Calu3 (cell line): ENCODE results near the gene RASSF8. TPM values are rescaled to one million over a fixed set of nuclear protein-coding genes. Genes with fewer than 3 reads are reported as not detected.

Source experiments
- BruUV-seq: library from RNA; stranded (reverse); fragments of 400-500 nt; replicated peaks from 2 replicates; lab custom pipeline; 2021; lab: Mats Ljungman, UMichigan
- CTCF ChIA-PET: fragments of 300-600 bp; sonication (Branson Sonifier 250); formaldehyde crosslinking; loops from one replicate; lab custom pipeline; 2022; ENCODE audit warnings: antibody characterized with exemption; lab: Charles Lee
- DNase-seq: peaks from one replicate; pipeline ENCODE4 v3.0.0; 2022
- H3K27ac Mint-ChIP-seq: one replicate; pipeline ENCODE4 v1.8.0; 2022; ENCODE audit warnings: mixed read lengths; ENCODE audit not compliant: unreplicated experiment
- H3K27me3 Mint-ChIP-seq: one replicate; pipeline ENCODE4 v1.8.0; 2022; ENCODE audit warnings: mixed read lengths; ENCODE audit not compliant: unreplicated experiment
- H3K36me3 Mint-ChIP-seq: one replicate; pipeline ENCODE4 v1.8.0; 2022; ENCODE audit warnings: mild to moderate bottlenecking, moderate library complexity, mixed read lengths; ENCODE audit not compliant: insufficient read depth, unreplicated experiment
- H3K4me1 Mint-ChIP-seq: one replicate; pipeline ENCODE4 v1.8.0; 2022; ENCODE audit warnings: mild to moderate bottlenecking, low read depth, mixed read lengths; ENCODE audit not compliant: unreplicated experiment
- H3K4me3 Mint-ChIP-seq: one replicate; pipeline ENCODE4 v1.8.0; 2022; ENCODE audit warnings: mild to moderate bottlenecking, low read depth, moderate library complexity, mixed read lengths; ENCODE audit not compliant: unreplicated experiment
- H3K9me3 Mint-ChIP-seq: one replicate; pipeline ENCODE4 v1.8.0; 2022; ENCODE audit warnings: low read depth, mixed read lengths; ENCODE audit not compliant: unreplicated experiment
- intact Hi-C: fragments of 100-400 bp; cut with micrococcal nuclease; formaldehyde crosslinking; loops from one replicate; pipeline ENCODE4 v1.10.0; 2022; ENCODE audit not compliant: unreplicated experiment
- total RNA-seq: library from RNA; stranded (reverse); gene quantifications from 2 replicates; pipeline ENCODE4 v1.2.3, GENCODE V29; 2022
- TF ChIP-seq, protein P1 (sequence below): fragments of 200-600 bp; IDR thresholded peaks from one replicate; pipeline ENCODE4 v1.8.0; 2022; ENCODE audit warnings: antibody characterized with exemption; ENCODE audit not compliant: unreplicated experiment

RASSF8 gene
- total RNA-seq, 1 experiment from 2014 or later, result 26.6 TPM

GRCh38 chr12:25960961-25961360 lies 2.5 kb downstream of the RASSF8 start:
- no TSS peak for BruUV-seq
- CTCF ChIA-PET, result no interaction called here
- Mint-ChIP-seq H3K4me1 (peaks cover 25% of the 10 kb centered on the region), H3K27me3 (no peaks in the 10 kb centered on the region), H3K9me3 (no peaks in the 10 kb centered on the region), H3K27ac (no peak overlapping the region), H3K36me3 (peaks cover 21% of the 10 kb centered on the region), H3K4me3 (peak overlapping the region; percentile 82)
- intact Hi-C loops, result loop anchor here (2.0 to 5.0 kb wide), 2 partner anchors 36 to 68 kb away; no protein-coding TSS in a partner anchor
- TF ChIP-seq, protein P1, sequence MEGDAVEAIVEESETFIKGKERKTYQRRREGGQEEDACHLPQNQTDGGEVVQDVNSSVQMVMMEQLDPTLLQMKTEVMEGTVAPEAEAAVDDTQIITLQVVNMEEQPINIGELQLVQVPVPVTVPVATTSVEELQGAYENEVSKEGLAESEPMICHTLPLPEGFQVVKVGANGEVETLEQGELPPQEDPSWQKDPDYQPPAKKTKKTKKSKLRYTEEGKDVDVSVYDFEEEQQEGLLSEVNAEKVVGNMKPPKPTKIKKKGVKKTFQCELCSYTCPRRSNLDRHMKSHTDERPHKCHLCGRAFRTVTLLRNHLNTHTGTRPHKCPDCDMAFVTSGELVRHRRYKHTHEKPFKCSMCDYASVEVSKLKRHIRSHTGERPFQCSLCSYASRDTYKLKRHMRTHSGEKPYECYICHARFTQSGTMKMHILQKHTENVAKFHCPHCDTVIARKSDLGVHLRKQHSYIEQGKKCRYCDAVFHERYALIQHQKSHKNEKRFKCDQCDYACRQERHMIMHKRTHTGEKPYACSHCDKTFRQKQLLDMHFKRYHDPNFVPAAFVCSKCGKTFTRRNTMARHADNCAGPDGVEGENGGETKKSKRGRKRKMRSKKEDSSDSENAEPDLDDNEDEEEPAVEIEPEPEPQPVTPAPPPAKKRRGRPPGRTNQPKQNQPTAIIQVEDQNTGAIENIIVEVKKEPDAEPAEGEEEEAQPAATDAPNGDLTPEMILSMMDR, result no peak
- no peak for DNase-seq

- CTCF ChIA-PET, result interaction anchor here (0.7 kb wide), 1 partner anchor 54 kb away, joined by 7 read pairs; no protein-coding TSS in a partner anchor
- intact Hi-C loops, result loop anchor here (5.0 kb wide), 1 partner anchor 34 kb away; no protein-coding TSS in a partner anchor
- TF ChIP-seq, protein P1, result no peak
- no peak for DNase-seq
- Mint-ChIP-seq H3K4me3 (no peak overlapping the region), H3K27me3 (no peaks in the 10 kb centered on the region), H3K9me3 (no peaks in the 10 kb centered on the region), H3K27ac (no peak overlapping the region), H3K36me3 (peaks cover 18% of the 10 kb centered on the region), H3K4me1 (peaks cover 25% of the 10 kb centered on the region)
- no TSS peak for BruUV-seq
Measured at GRCh38 chr12:25962932-25963525, 4.5 kb downstream of the RASSF8 start.

DNA sequence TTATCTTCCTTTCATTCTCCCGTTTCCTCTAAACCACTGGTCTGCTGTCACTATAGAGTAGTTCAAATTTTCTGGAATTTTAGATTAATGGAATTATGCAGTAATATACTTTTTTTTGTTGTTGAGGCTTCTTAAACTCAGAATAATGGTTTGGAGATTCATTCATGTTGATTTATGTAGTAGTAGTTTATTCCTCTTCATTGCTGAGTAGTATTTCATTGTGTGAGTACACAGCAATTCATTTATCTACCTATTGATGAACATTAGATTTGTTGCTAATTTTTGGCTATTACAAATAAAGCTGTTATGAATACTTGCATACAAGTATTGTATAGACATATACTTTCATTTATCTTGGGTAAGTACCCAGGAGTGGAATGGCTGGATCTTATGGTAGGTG lies 7.2 kb downstream of the RASSF8 start:
- DNase-seq, result no peak
- H3K27me3 Mint-ChIP-seq, result no peaks in the 10 kb centered on the region
- TF ChIP-seq, protein P1, result no peak
- intact Hi-C loops, result no loop called here
- no TSS peak for BruUV-seq
- H3K27ac Mint-ChIP-seq, result no peak overlapping the region
- H3K36me3 Mint-ChIP-seq, result no peaks in the 10 kb centered on the region
- H3K4me3 Mint-ChIP-seq, result no peak overlapping the region
- peaks cover 15% of the 10 kb centered on the region for H3K4me1 Mint-ChIP-seq
- CTCF ChIA-PET, result no interaction called here
- no peaks in the 10 kb centered on the region for H3K9me3 Mint-ChIP-seq

DNA sequence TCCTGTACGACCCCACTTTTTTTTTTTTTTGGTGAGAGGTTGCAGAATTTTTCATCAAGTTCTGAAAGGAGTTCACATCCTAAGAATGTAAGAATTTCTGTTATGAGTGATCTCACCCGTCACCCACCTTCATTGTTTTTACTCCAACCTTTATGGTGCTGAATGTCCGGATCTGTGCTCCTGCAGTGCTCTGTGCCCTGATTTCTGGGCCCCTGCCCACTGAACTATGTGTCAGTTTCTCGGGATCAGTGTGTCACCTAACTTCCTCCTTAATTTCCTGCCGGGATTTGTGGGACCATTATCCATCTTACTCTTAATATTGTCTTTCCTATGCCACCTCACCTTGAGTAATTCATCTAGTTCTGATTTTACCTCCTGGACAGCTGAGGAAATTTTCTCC lies 11.6 kb downstream of the RASSF8 start:
- no peaks in the 10 kb centered on the region for H3K27me3 Mint-ChIP-seq
- H3K4me3 Mint-ChIP-seq, result no peak overlapping the region
- TF ChIP-seq, protein P1, result no peak
- CTCF ChIA-PET, result no interaction called here
- BruUV-seq, result no TSS peak
- H3K9me3 Mint-ChIP-seq, result no peaks in the 10 kb centered on the region
- no peak for DNase-seq
- intact Hi-C loops, result no loop called here
- no peak overlapping the region for H3K27ac Mint-ChIP-seq
- no peaks in the 10 kb centered on the region for H3K4me1 Mint-ChIP-seq
- no peaks in the 10 kb centered on the region for H3K36me3 Mint-ChIP-seq
